ENCODE data around the gene LUZP4. TPM values are rescaled to one million over a fixed set of nuclear protein-coding genes. Genes with fewer than 3 reads are reported as not detected.

LUZP4 gene
- total and polyA plus RNA-seq, 2 of the 13 experiments (the other 11 are each of a cell fraction or from before 2014, with no cell fraction given), result not detected

GRCh38 chrX:115266300-115266699 lies 23.2 kb upstream of the LUZP4 start (continued):
- TF ChIP-seq ATF7 (IDR thresholded peaks at IDR 0.05) (no peak), ATF7 (CRISPR knock-in tag; IDR thresholded peaks at IDR 0.05) (no peak), CBFB (CRISPR knock-in tag; IDR thresholded peaks at IDR 0.05) (no peak), RAD21 (CRISPR knock-in tag; IDR thresholded peaks at IDR 0.05) (no peak), NFAT5 (CRISPR knock-in tag; IDR thresholded peaks at IDR 0.05) (no peak)

- CTCF ChIA-PET (ENCODE audit: low intra/inter-chr PET ratio, low total read pairs), result no interaction called here
- Histone ChIP-seq H3K9me3 (ENCODE audit: low read length) (no peaks in the 10 kb centered on the region), H3K36me3 (replicated peaks in 1 of 2; ENCODE audit: control insufficient read depth in 1 of 2, insufficient read depth in 2 of 2, low read length in 2 of 2) (no peaks in the 10 kb centered on the region), H3K4me3 (replicated peaks in 1 of 3; ENCODE audit: insufficient read depth in 1 of 3, low read depth in 2 of 3, low read length in 3 of 3) (no peak overlapping the region), H3K79me2 (ENCODE audit: insufficient read depth, low read length) (no peaks in the 10 kb centered on the region), H4K20me1 (ENCODE audit: insufficient read depth, low read length) (no peaks in the 10 kb centered on the region), H3K27me3 (ENCODE audit: control insufficient read depth in 1 of 2, insufficient read depth in 2 of 2, low read length in 2 of 2) (no peaks in the 10 kb centered on the region), H3K4me1 (ENCODE audit: insufficient read depth, low read length) (no peaks in the 10 kb centered on the region), H3K4me2 (ENCODE audit: low read depth, low read length) (no peak overlapping the region), H3K27ac (ENCODE audit: extremely low read length, insufficient read depth, low read length) (no peak overlapping the region), H2AFZ (ENCODE audit: low read length) (no peak overlapping the region), H3K9ac (ENCODE audit: insufficient read depth, low read depth, low read length) (no peak overlapping the region)
- 0% methylated on average over 3 of the region's 3 CpGs for WGBS (ENCODE audit: low lambda C conversion rate)
- FAIRE-seq (no peak), ATAC-seq (peak; percentile 52; the same call in 1 of the 3 replicates), DNase-seq (ENCODE audit: low spot score) (no peak)
- in situ Hi-C loops (cut with HindIII; ENCODE audit: extremely low pct_ligation_motif_present, low pct_unique_long_range_greater_than_20kb) (no loop called here), intact Hi-C loops (cut with micrococcal nuclease; ENCODE audit: unreplicated experiment) (no loop called here)
- TF ChIP-seq CTCF (CRISPR knock-in tag; IDR thresholded peaks at IDR 0.05) (peak; percentile 30; the same call in 1 of the 2 replicates), ZKSCAN5 (CRISPR knock-in tag; IDR thresholded peaks at IDR 0.05) (no peak)
- POLR2A ChIA-PET, result no interaction called here
- no TSS peak for BruUV-seq (replicated peaks)
Observed at GRCh38 chrX:115268421-115268820, 21.1 kb upstream of the LUZP4 start.
